SKM-1 treated with dmso at 0.1 percent for 144 hours (cell line): Measurements from ENCODE around the gene CFAP100.

Experiments used
- DNase-seq: peaks from one replicate; lab custom pipeline; 2025; ENCODE audit not compliant: unreplicated experiment; lab: John Stamatoyannopoulos, UW

The CFAP100 gene

DNA sequence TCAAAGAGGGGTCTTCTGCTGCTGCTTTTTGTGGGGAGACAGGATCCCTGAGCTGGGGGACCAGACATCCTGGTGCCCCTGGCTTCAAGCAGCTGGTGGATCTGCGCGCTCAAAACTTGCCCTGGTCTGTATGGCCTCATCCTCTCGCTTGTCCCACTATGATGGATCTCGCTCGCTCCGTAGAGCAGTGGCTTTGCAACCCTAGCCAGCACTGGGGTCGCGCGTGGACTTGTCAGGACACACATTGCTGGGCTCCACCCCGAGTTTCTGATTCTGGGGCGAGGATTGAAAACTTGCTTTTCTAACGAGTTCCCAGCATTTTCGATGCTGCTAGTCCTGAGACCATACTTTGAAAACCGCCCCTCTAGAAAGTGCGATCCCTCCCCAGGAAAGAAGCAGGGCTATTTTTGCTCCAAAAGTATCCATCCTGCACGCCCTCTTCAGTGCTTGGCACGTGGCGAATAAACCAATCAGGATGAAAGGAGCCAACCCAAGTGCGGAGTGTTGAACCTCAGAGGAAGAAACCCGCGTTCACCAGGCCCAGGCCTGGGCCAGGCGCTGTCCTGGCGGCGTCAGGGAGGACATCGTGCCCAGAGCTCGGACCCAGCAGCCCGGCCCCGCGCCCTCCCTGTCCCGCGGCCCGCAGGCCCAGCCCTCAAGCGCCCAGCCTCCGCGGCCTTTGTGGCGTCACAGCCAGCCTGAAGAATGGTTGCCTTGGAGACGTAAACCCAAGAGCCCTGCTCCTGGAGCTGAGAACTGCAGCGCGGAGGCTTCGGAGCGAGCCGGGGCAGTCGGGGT is at the start of gene CFAP100:
CFAP100 (plus strand) TSS at position 731 of the 798 bp plus-strand sequence. CDS start 1,092 bp downstream, outside the sequence.
- no peak for DNase-seq

DNA sequence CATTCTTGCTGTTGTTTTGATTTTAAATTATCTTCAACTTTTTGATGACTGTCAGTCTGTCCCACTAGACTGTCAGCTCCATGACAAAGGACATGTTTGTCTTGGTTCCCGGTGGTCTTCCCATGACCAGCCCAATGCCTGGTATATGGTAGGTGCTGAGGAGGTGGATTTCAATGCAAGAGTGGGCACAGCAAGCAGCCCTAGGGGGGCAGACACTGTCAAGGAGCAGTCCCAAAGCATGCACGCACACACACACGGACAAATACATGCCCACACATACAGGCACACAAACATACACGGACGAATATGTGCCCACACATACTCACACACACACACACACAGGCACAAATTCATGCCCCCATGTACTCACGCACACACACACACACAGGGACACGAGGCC is 49.5 kb upstream of the CFAP100 start:
- no peak for DNase-seq

DNA sequence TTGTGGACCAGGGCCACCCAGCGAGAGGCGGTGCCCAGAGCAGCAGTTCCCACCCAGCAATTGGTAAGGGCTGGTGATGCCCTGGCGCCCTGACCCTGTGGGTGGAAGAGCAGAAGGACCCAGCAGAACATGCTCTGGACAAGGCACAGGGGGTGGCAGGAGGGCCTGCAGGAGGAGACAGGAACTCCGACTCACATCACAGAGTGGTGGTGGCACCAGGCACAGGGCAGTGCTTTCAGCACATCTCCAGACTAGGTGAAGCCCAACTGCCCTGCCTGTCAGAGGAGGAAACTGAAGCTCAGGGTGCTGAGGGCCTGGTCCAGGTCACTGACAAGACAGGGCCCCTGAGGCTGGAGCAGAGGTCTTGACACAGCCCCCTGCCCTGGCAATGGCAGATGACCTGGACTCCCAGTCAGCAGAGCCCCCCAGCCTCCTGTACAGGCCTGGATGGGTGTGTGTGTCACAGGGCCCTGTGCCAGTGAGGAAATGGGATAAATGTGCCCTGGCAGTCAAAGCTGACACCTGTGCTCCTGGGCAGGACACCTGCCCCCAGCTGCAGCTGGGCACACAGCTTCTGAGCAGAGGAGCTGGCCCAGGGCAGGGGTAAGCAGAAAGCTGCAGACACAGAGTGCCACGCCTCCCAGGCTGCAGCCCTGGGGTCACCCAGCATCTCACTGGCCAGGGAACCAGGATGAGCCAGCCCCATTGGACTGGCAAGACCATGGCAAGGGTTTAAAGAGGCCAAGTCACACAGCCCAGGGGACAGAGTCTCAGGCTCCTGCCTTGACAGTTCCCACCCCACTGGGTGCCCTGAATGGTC is 48.9 kb upstream of the CFAP100 start:
- DNase-seq: no peak

DNA sequence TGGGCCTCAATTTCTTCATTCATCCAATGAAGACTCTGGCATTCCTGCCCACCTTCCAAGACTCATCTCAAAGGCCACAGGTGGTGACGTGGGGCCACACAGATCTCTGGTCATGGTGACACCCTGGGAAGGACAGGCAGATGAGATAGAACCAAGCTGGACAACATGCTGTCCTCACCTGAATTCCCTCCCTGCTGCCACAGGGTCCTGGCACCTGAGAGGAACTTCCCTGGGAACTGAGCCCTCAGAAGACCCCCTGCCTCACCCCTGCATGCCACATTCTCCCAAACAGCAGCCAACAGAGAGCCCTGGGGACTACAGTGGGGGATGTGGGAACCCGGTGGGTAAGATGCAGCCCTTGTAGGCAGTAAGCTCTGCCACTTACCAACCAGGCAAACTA is 48.2 kb upstream of the CFAP100 start:
- no peak for DNase-seq

DNA sequence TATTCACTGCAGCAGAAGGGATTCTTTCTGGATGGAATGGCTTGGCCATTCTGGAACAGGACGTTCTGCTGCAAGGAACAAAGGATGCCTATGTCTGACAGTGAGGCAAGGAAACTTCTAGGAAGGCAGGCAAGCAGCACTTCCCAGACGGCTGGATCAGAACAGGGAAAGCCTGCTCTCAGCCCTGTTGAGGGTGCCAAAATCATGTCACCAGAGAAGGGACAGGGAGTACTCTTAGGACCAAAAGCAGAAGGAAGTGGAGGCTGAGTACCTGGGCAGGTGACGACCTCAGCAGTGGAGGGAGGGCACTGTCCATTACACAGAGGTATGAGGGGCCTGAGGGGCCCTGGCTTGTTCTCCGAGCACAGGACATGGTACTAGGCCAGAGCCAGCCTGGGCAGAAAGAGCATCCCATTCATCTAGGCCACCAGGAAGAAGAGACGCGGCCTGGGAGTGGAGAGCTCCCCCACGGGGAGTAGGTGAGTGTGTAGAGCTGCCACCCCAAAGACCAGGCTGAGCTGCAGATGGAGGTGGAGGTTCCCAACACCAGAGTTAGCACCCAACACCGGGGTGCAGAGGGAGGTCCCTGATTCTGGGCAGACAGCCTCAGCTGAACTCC is 47.1 kb upstream of the CFAP100 start:
- DNase-seq: no peak

DNA sequence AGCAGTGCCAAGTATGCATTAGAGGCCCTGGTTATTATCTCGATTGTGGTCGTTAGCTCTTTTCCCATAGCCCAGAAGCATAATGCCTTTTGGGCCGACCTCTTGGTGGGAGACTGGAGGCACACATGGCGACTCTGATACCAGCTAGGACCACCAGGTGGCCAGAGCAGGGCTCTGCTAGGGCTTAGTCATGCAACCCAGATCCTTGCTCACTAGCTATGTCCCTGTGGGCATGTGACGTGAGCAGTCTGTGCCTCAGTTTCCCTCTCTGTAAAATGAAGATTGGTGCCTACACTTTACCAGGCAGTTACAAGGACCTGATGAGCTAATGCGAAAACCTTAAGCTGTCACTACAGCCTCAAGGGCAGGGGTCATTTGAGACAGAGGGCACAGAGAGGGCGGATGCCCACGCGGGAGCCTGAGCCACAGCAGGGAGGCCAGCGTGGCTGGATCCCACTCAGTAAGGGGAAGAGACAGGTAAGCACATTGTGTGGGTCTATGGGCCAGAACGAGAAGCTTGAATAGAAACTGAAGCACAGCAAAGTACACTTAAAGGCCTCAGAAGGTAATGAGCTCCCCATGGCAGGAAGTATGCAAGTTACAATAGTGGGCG is 46.3 kb upstream of the CFAP100 start:
- no peak for DNase-seq

DNA sequence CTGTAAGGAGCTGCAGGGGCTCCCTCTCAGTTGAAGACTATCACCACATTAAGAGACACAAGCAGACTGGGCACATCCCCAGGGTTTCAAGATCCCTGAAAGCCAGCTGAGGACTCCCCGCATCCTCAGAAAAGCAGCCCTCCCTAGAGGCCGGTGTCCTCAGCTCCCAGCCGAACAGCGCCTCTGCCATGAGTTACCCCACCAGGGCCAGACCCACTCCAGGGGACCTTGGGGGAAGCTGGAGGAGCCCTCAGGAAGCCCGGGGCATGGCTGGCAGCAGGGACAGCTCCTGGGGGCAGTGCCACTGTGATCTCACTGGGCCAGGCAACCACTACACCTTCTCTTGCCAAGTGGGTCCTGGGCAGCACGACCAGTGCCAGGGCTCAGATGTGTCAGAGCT is 45.6 kb upstream of the CFAP100 start:
- no peak for DNase-seq

DNA sequence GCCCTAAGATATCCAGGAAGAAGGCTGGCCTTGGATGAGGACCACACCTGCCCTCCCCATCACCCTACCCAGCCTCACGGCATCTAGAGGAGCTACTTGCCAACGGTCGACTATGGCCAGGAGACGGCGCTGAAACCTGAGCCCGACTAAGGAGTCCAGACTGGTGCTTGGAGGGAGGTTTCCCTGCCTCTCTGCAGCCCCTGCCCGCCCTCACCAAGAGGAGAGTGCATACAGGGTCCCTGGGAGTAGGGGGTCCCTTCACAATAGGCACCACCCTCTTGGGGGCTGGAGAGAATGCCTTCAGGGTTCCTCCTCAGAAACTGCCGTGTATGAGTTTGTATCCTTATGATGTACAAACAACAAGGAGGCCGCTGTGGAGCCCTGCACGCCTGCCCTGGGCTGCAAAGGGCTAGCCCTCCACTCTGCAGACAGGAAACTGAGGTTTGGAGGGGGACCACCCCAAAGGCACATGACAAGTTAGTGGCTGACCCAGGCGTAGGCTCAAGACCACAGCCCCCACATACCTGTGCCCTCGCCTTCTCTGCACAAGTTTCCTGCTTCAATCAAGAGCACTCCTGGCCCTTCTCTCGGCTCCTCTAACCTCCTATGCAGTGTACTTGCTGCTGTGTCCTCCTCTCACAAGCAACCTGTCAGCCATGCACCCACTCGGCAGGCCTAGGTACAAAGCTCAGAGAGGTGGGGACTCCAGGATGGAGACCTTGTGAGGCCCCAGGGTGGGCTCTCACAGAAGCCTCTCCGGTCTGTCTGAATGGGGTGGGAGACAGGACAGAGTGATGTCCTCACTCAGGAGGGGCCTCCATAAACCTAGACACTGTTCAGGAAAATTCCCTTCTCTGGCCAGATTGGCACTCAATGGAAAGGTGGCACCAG is 44.9 kb upstream of the CFAP100 start:
- DNase-seq: no peak

DNA sequence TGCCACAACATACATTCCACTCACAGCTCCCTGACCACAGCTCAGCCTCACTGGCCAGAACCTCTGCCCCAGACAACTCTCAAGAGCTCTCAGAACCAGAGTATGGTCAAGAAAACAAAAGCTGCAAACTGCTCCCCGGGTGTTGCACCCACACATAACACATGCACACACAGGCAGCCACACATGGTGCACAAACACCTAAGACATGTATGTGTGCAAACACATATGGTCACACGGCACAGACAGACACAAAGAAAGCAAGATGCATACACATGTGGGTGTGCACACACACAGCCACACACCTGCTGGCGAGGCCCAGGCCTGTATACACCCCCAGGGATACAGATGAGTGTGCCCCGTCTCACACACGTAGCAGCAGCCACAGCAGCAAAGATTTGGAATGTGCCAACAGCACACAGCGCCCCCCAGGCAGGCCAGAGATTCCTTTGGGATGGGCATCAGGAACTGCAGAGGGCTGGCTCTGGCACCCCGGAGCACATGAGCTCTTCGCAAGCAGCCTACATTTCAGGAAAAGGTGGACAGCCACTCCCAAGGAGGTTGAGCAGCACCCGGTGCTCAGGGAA is 44.1 kb upstream of the CFAP100 start:
- no peak for DNase-seq

DNA sequence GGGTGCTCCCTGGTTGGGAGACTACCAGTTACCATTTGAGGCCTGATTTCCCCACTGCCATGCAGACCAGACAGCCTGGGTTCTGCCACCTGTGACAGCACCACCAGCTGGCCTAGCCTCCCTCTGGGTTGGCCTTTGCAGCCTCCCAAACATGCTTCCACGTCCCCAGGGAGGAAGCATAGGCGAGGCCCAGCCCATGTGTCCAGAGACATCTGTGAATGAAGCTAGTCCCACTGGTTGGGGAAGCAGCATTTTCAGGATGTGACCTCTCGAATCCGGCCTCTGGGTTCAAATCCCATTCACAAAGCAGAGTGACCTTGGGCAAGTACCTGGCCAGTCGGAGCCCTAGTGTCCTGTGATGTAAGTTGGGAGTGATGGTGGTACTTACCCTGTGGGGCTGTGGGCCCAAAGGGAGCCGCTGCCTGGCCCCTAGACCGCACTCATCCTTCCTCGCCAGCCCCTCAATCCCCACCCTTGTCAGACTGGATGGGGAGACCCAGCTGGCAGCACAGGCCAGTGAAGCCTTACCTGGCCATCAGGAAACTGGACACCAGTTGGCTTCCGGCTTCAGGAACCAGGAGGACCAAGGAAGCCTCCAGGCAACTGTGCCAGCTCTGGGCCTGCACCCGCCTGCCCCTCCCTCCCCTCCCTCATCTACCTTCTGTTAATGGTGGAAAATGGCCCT is 43.5 kb upstream of the CFAP100 start:
- no peak for DNase-seq

DNA sequence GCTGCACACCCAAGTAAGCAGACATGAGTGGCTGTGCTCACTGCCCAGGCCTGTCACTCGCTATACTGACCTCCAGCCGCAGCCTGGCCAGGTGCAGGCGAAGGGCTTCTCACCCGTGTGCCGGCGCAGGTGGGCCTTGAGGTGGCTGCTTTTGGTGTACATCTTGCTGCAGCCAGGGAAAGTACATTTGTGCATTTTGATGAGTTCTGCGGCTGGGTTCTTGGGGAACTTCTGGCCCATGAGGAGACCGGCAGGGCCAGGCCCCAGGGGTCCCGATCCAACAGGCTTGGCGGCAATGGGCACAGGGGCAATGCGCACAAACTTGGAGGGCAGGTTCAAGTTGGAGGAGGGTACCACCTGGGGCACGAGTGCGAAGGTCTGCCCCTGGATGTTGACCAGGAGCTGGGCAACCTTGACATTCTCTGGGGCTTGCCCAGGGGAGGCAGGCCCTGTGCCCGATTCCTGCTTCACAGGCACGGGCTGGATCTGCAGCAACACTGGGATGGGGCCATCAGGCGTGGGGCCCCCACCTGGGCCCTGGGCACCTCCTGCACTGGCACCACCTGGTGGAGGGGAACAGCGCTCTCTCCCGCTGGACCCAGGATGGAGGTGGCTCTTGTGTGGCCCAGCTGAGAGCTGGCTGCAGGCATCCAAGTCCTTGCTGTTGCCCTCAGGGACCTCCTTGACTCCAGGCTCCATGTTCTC is 42.8 kb upstream of the CFAP100 start:
- DNase-seq: no peak

DNA sequence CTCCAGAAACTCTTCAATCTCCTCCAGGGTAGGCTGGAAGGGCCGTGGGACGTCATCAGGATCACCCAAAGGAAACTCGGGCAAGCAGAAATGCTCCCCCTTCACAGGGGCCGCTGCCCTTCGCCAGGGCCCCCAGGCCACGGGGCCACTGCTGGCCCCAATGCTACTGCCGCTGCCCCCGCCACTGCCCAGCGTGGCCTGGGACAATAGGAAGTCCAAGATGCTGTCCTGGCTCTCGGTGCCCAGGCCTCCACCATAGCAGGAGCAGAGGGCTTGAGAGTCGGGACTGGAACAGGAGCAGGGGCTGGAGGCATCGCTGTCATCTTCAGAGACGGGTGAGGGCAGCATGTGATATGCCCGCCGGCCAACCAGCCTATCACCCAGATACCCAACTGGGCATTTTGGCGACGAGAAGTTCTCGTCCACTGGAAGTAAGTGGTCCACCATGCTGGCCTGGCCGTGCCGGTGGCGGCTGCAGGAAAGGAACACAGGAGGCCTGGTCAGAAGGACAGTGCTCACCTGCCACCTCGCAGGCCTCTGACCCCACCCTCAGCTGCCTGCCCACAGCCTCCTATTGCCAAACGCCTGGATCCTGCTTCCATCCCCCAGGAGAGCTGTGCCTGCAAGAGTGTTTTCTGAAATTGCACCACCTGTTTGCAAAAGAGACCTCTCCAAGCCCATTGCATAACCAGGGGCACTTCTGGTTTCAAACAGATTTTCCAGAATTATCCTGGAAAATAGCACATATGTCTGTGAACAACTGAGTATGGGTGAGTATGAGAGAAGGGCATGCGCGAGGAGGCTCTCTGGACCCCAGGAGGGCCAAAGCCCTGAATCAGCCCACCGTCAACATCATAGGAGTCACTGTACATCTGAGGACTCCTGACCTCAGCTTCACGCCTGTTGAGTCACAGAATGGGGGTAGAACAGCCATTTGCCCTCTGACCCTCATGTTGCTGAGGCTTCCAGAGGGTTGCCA is 41.9 kb upstream of the CFAP100 start:
- peak; percentile 33 for DNase-seq

DNA sequence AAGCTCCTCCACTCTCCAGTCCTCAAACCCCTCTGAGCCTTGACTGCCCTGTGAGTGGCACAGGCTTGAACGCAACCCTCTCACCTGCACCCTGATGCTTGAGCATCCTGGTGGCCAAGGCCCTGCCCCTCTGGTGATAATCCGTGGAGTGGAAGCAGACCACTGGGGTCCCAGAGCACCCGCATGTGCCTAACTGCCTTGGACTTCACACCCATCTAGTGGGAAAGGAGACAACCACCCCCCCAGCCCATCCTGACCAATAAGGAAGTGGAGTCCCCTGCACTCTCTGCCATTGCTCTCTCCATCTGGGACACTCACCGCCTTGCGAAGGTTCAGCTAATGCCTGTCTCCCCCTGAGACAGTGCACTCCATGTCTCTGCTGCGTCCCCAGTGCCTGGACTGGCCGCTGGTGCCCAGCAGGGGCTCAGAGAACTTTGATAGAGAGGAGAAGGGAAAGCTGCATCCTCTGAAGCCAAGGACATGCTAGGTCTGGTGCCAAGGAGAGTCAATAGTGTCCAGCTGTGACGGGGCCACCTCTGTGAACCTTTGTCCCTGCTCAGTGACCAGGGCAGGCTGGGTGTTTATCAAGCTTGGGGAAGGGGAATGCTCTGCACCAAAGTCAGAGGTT is 40.9 kb upstream of the CFAP100 start:
- DNase-seq: no peak

DNA sequence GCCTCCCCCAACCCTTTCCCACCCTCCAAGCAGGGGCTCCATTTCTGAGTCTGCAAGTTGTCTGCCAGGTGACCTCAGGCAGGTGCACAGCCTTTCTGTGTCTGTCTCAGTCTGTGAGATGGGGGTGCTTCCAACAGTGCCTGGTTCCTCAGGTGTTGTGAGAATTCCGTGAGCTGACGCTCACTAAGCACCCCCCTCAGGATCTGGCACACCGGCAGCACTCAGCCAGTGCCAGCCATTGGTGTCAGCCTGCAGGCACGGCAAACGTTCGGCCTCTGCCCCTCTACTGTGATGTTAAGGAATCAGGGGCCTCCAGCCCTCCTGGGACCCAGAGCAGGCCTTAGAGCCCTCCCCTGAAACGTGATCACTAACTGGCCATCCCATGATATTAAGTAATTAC is 39.9 kb upstream of the CFAP100 start:
- no peak for DNase-seq

DNA sequence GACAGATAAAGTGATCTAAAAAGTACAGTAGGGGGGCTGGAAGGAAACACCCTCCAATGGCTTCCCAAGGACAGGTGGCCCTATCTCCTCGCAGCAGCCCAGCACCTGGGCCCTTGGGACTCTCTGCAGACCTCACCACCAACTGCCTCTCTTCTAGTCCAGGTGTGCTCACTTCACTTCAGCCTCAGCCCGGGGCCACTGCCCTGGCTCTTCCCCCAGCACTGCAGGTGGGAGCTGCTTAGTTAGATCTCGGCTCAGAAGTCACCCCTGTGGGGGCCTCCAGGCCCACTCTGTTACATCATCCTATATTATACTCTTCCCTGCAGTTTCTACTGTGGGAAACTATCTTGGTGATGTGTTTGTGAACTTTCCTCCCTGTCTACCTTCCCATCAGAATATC is 39.5 kb upstream of the CFAP100 start:
- no peak for DNase-seq

DNA sequence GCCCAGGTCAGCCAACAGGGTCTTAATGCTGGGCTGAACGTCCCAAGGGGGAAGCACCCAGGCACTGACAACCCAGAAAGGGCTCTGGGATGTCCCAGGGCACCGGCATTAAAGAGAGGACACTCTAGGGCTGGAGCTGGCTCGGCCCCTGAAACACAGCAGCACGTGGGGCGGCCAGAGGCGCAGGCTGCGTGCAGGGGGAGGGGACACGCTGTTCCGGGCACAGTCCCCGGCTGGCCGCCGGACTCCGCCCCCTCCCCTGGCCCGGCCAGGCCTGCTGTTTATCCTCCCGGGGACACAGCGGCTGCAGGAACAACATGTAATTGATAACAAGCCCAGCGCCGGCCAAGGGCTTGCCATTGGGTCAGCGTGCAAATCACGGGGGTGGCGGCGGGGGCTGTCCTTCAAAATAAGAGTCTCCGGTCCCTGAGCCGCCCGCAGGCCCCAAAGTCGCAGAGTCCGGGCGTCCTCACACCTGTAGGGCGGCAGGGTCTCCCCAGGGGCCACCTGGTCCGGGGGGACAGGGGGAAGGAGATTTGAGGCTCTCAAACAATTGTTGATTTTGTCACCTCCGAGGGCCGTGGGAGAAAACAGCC is 38.8 kb upstream of the CFAP100 start:
- no peak for DNase-seq
